ENCODE data around the gene ADORA1. TPM values are rescaled to one million over a fixed set of nuclear protein-coding genes. Genes with fewer than 3 reads are reported as not detected.

ADORA1 gene
- polyA plus RNA-seq, 5 donors = 2.4 to 17.2 (median 12.3) TPM

GRCh38 chr1:203153989-203154821, 26.7 kb downstream of the ADORA1 start:
- no peak for DNase-seq

DNA sequence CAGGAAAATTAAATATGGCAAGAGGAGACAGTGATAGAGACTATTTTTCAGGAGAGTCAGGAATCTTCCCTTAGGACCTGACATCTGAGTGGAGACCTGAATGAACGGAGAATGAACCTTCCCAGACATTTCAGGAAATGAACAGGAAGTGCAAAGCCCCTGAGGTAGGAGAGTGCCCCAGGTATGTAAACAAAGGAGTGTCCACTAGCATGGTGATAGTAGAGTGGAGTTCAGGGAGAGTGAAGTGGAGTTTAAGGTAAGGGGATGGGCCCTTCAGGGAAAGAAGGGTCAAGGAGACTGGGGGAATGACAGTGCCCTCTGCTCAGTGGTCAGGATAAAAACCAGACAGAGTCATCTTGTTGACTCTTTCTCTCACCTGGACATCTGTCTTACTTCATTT, 28.8 kb downstream of the ADORA1 start:
- DNase-seq = no peak

- DNase-seq = no peak
Measured at GRCh38 chr1:203158423-203158822, 30.9 kb downstream of the ADORA1 start.

GRCh38 chr1:203158960-203159665, 31.6 kb downstream of the ADORA1 start:
- DNase-seq = no peak

DNA sequence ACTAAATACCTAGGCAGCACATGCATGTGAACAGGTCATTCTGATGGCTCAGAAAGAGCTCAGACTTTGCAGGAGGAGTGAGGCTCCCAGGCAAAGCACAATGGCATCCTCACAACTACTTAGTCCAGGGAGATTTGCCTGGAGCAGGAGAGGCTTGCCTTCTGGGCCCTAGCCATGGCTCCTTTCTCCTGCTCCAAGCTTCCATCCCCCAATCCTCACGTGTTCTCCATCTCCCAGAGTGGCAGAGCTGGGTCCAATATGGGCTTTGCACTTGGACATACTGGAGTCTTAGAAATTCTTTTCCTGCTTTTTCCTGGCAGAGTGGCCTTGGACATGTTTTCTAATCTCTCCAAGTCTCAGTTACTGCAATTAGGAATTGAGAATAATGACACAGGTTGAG, 32.3 kb downstream of the ADORA1 start:
- no peak for DNase-seq

- no peak for DNase-seq
Measured at GRCh38 chr1:203161175-203161574, 33.6 kb downstream of the ADORA1 start.

DNA sequence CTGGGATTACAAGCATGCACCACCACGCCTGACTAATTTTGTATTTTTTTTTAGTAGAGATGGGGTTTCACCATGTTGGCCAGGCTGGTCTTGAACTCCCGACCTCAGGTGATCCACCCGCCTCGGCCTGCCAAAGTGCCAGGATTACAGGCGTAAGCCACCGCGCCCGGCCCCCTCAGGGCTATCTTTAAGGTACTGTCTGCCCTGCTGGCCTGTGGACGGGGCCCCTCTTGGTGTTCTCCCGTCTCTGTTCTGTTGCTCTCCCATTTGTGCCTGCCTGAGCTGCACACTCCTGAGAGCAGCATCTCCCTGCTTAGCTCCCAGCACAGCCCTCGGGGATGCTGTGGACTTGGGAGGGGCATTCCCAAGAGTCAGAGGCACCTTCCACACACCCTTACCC, 34.2 kb downstream of the ADORA1 start:
- DNase-seq = no peak

- DNase-seq = no peak
Measured at GRCh38 chr1:203162403-203162802, 34.9 kb downstream of the ADORA1 start.

DNA sequence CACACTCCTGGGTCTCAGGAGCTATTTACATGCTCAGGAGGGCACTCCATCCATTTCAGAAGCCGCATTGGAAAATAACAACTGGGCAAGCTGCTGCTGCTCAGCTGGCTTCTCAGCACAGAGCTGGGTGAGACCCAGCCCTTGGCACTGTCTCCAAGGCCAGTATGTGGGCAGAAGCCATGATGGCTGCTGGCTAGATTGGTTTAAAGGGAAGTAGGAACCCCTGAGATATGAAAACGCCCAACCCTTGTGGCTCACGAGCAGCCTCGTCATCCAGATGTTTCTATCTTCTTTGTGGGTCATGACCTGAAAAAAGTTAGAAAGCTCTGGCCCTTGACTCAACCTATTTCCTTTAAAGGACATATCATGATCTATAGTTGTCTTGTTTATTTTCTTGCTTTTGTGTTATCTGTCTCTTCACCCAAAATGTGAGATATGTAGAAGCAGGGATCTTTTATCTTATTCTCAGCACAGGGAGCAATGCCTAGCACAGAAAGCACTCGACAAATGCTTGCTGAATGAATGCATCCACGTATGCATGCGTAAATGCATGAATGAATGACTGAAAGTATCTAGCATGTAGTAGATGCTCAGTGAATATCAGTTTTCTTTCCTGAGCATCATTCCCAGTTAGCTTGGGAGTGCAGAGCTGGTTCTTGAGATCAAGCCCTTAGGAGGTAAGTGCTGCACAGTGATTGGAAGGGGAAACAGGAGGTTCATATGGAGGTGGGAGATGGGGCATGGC, 36.5 kb downstream of the ADORA1 start:
- DNase-seq = no peak

DNA sequence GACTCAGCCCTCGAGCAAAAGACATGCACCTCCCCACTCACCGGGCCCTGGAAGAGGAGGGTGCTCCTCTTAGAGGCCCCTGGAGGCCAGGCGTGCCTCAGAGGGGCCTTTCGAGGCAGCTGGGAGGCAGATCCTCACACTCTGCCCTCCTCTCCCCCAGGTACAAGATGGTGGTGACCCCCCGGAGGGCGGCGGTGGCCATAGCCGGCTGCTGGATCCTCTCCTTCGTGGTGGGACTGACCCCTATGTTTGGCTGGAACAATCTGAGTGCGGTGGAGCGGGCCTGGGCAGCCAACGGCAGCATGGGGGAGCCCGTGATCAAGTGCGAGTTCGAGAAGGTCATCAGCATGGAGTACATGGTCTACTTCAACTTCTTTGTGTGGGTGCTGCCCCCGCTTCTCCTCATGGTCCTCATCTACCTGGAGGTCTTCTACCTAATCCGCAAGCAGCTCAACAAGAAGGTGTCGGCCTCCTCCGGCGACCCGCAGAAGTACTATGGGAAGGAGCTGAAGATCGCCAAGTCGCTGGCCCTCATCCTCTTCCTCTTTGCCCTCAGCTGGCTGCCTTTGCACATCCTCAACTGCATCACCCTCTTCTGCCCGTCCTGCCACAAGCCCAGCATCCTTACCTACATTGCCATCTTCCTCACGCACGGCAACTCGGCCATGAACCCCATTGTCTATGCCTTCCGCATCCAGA, 37.7 kb downstream of the ADORA1 start:
- no peak for DNase-seq

GRCh38 chr1:203165800-203166161, 38.3 kb downstream of the ADORA1 start:
- no peak for DNase-seq

GRCh38 chr1:203166192-203166940, 38.8 kb downstream of the ADORA1 start:
- DNase-seq = no peak

- no peak for DNase-seq
Measured at GRCh38 chr1:203167026-203167912, 39.7 kb downstream of the ADORA1 start.

- DNase-seq = no peak
Measured at GRCh38 chr1:203167913-203168200, 40.3 kb downstream of the ADORA1 start.

GRCh38 chr1:203168256-203168786, 40.8 kb downstream of the ADORA1 start:
- no peak for DNase-seq

- no peak for DNase-seq
Measured at GRCh38 chr1:203168991-203169390, 41.5 kb downstream of the ADORA1 start.

DNA sequence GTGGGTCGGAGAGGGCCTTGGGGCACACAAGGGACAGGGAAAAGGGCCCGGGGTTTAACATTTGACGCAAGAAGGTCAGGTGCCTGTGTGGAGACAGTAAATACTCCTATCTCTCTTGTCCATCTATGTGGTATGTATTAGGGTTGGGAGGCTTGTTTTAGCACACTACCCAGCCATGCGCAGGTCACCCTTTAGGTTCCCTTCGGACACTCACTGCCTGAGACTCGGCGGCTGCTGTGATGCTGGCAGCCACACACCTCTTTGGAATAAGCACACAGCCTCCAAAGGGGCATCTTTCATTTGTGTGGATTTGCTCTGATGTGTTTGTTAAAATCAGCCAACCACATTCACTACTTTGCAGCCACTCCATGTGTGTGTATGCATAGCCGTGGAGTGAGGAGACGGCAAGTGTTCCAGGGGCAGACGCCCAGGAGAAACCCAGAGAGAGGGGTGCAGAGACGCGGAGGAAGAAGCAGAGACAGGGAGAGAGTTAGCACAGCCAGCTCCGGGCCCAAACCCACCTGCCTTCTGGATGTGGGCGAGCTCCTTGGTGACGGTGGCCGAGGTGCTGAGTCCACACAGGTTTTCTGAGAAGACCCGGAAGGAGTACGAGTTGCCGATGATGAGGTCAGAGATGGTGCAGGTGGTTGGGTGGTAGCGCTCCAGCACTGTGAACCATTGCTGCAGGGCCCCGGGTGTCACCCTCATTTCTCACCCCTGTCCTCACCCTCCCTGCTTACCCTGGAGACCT, 42.4 kb downstream of the ADORA1 start:
- DNase-seq = no peak

- no peak for DNase-seq
Measured at GRCh38 chr1:203170625-203171330, 43.3 kb downstream of the ADORA1 start.
